ENCODE results near the gene TXNL4A. TPM values are rescaled to one million over a fixed set of nuclear protein-coding genes. Genes with fewer than 3 reads are reported as not detected.

TXNL4A gene
- total and polyA plus RNA-seq, 4 donors = 18.0 to 86.2 (median 32.8) TPM

DNA sequence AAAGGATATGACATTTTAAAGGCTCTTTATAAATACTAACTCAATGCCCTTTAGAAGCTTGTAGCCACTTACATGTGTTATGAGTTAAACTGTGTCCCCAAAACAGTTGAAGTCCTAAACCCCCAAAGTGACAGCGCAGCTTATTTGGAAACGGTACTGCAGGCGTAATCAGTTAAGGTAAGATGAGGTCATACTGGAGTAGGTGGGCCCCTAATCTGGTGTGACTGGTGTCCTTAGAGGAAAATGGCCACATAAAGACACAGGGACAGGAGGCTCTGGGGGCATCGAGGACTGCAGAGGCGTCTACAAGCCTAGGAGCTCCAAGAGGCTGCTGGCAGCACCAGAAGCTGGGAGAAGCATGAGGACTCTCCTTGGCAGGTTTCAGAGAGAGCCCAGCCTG lies 8.5 kb downstream of the TXNL4A start:
- no peak for TF ChIP-seq SP1 (IDR thresholded peaks at IDR 0.05)
- no peak for TF ChIP-seq FOXA2 (IDR thresholded peaks at IDR 0.05)
- no peak for TF ChIP-seq JUND (IDR thresholded peaks at IDR 0.05)
- TF ChIP-seq NR2F2 (IDR thresholded peaks at IDR 0.05) = no peak
- TF ChIP-seq, protein P1, sequence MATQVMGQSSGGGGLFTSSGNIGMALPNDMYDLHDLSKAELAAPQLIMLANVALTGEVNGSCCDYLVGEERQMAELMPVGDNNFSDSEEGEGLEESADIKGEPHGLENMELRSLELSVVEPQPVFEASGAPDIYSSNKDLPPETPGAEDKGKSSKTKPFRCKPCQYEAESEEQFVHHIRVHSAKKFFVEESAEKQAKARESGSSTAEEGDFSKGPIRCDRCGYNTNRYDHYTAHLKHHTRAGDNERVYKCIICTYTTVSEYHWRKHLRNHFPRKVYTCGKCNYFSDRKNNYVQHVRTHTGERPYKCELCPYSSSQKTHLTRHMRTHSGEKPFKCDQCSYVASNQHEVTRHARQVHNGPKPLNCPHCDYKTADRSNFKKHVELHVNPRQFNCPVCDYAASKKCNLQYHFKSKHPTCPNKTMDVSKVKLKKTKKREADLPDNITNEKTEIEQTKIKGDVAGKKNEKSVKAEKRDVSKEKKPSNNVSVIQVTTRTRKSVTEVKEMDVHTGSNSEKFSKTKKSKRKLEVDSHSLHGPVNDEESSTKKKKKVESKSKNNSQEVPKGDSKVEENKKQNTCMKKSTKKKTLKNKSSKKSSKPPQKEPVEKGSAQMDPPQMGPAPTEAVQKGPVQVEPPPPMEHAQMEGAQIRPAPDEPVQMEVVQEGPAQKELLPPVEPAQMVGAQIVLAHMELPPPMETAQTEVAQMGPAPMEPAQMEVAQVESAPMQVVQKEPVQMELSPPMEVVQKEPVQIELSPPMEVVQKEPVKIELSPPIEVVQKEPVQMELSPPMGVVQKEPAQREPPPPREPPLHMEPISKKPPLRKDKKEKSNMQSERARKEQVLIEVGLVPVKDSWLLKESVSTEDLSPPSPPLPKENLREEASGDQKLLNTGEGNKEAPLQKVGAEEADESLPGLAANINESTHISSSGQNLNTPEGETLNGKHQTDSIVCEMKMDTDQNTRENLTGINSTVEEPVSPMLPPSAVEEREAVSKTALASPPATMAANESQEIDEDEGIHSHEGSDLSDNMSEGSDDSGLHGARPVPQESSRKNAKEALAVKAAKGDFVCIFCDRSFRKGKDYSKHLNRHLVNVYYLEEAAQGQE (IDR thresholded peaks at IDR 0.05) = no peak
- TF ChIP-seq, protein P2, sequence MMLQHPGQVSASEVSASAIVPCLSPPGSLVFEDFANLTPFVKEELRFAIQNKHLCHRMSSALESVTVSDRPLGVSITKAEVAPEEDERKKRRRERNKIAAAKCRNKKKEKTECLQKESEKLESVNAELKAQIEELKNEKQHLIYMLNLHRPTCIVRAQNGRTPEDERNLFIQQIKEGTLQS (IDR thresholded peaks at IDR 0.05) = no peak
- no peak for TF ChIP-seq YY1 (IDR thresholded peaks at IDR 0.05)
- TF ChIP-seq RXRA (IDR thresholded peaks at IDR 0.05) = no peak
- no peak for TF ChIP-seq RAD21 (IDR thresholded peaks at IDR 0.05)
- TF ChIP-seq, protein P3, sequence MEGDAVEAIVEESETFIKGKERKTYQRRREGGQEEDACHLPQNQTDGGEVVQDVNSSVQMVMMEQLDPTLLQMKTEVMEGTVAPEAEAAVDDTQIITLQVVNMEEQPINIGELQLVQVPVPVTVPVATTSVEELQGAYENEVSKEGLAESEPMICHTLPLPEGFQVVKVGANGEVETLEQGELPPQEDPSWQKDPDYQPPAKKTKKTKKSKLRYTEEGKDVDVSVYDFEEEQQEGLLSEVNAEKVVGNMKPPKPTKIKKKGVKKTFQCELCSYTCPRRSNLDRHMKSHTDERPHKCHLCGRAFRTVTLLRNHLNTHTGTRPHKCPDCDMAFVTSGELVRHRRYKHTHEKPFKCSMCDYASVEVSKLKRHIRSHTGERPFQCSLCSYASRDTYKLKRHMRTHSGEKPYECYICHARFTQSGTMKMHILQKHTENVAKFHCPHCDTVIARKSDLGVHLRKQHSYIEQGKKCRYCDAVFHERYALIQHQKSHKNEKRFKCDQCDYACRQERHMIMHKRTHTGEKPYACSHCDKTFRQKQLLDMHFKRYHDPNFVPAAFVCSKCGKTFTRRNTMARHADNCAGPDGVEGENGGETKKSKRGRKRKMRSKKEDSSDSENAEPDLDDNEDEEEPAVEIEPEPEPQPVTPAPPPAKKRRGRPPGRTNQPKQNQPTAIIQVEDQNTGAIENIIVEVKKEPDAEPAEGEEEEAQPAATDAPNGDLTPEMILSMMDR (IDR thresholded peaks at IDR 0.05; ENCODE audit: low read depth, low read length, missing input control) = no peak
- TF ChIP-seq, protein P4, sequence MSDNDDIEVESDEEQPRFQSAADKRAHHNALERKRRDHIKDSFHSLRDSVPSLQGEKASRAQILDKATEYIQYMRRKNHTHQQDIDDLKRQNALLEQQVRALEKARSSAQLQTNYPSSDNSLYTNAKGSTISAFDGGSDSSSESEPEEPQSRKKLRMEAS (IDR thresholded peaks at IDR 0.05) = no peak
- TF ChIP-seq, protein P5, sequence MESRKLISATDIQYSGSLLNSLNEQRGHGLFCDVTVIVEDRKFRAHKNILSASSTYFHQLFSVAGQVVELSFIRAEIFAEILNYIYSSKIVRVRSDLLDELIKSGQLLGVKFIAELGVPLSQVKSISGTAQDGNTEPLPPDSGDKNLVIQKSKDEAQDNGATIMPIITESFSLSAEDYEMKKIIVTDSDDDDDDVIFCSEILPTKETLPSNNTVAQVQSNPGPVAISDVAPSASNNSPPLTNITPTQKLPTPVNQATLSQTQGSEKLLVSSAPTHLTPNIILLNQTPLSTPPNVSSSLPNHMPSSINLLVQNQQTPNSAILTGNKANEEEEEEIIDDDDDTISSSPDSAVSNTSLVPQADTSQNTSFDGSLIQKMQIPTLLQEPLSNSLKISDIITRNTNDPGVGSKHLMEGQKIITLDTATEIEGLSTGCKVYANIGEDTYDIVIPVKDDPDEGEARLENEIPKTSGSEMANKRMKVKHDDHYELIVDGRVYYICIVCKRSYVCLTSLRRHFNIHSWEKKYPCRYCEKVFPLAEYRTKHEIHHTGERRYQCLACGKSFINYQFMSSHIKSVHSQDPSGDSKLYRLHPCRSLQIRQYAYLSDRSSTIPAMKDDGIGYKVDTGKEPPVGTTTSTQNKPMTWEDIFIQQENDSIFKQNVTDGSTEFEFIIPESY (IDR thresholded peaks at IDR 0.05) = no peak
- TF ChIP-seq FOXA1 (IDR thresholded peaks at IDR 0.05) = no peak
- TF ChIP-seq HNF4G (IDR thresholded peaks at IDR 0.05) = no peak
- TF ChIP-seq TAF1 (conservative IDR thresholded peaks at IDR 0.05) = no peak
- DNase-seq (ENCODE audit: low spot score) = no peak
- H3K9me3 ChIP-seq (ENCODE audit: control insufficient read depth in 4 of 4, low read length in 3 of 4) = no peaks in the 10 kb centered on the region
- H3K27me3 ChIP-seq (ENCODE audit: control insufficient read depth in 4 of 4, insufficient read depth in 4 of 4, low read length in 3 of 4) = no peaks in the 10 kb centered on the region
- H3K4me1 ChIP-seq (ENCODE audit: control insufficient read depth in 4 of 4, insufficient read depth in 4 of 4, low read length in 3 of 4) = peaks cover 1 to 16% (median 13%) of the 10 kb centered on the region in 4 donors
- H3K27ac ChIP-seq (ENCODE audit: low read depth in 1 of 2, low read length in 2 of 2) = no peak overlapping the region
- H3K9ac ChIP-seq (ENCODE audit: low read depth in 1 of 2, low read length in 2 of 2) = no peak overlapping the region
- no peak overlapping the region for H3K4me3 ChIP-seq (ENCODE audit: low read depth in 1 of 3, low read length in 3 of 3)
- H3K36me3 ChIP-seq (ENCODE audit: control insufficient read depth in 4 of 4, insufficient read depth in 3 of 4, low read depth in 1 of 4, low read length in 3 of 4) = peaks cover 0 to 4% (median 3%) of the 10 kb centered on the region in 4 donors
- WGBS = 95% methylated on average over 5 of the region's 5 CpGs

DNA sequence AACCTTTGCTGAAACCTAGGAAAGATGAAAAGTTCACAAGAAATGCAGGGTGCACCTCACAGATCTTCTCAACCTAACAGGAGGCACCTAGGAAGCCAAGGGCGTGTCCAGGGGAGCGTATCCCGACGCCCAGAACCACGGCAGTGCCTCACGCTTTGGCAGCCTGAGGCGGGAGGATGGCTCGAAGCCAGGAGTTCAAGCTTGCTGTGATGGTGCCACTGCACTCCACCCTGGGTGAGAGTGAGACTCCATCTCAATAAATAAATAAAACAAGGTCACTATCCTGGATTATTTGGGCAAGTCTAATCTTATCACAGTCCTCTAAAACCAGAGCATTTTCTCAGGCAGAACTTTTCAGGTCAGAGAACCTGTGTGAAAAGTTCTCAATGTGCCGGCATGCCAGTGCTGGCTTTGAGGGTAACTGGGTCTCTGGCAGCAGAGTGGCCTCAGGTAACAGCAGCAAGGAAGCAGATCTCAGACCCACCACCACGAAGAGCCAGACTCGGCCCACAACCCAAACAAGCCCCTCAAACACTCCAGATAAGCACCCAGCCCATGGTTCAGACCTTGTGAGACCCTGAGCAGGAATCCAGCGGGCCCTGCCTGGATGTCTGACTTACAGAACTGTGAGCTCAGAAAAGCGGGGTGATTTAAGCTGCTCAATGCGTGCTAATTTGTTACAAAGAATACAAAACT lies 12.2 kb downstream of the TXNL4A start:
- 56% methylated on average over 14 of the region's 14 CpGs for WGBS

More for the DNA sequence above, 12.2 kb downstream of the TXNL4A start:
- Histone ChIP-seq H3K27me3 (ENCODE audit: control insufficient read depth in 4 of 4, insufficient read depth in 4 of 4, low read length in 3 of 4) (no peaks in the 10 kb centered on the region), H3K4me1 (ENCODE audit: control insufficient read depth in 4 of 4, insufficient read depth in 4 of 4, low read length in 3 of 4) (peaks cover 1 to 16% (median 10%) of the 10 kb centered on the region in 4 donors), H3K4me3 (ENCODE audit: low read depth in 1 of 3, low read length in 3 of 3) (no peak overlapping the region), H3K36me3 (ENCODE audit: control insufficient read depth in 4 of 4, insufficient read depth in 3 of 4, low read depth in 1 of 4, low read length in 3 of 4) (peaks cover 5 to 23% (median 14%) of the 10 kb centered on the region in 4 donors), H3K27ac (ENCODE audit: low read depth in 1 of 2, low read length in 2 of 2) (no peak overlapping the region), H3K9ac (ENCODE audit: low read depth in 1 of 2, low read length in 2 of 2) (no peak overlapping the region), H3K9me3 (ENCODE audit: control insufficient read depth in 4 of 4, low read length in 3 of 4) (no peaks in the 10 kb centered on the region)
- no peak for DNase-seq (ENCODE audit: low spot score)
- TF ChIP-seq HNF4A (conservative IDR thresholded peaks at IDR 0.05) (peak; percentile 43), YY1 (IDR thresholded peaks at IDR 0.05) (peak; percentile 59), RAD21 (IDR thresholded peaks at IDR 0.05) (peak in 1 of 2 donors; percentile 19), JUND (IDR thresholded peaks at IDR 0.05) (no peak), RXRA (IDR thresholded peaks at IDR 0.05) (peak; percentile 56 to 64), SP1 (IDR thresholded peaks at IDR 0.05) (no peak)
- TF ChIP-seq, protein P3 (IDR thresholded peaks at IDR 0.05; ENCODE audit: low read depth, low read length, missing input control) = no peak

All from liver (tissue), 9 donors.